Common myeloid progenitor, CD34-positive (primary cell): ENCODE results near the gene B3GALT6.

Experiments used
- CTCF ChIA-PET: fragments of 350-600 bp; sonication (Branson Sonifier 250); formaldehyde crosslinking; loops from one replicate; lab custom pipeline; 2021; ENCODE audit warnings: antibody characterized with exemption; lab: Charles Lee
- POLR2A ChIA-PET: fragments of 350-600 bp; sonication (Branson Sonifier 250); formaldehyde crosslinking; loops from one replicate; lab custom pipeline; 2021; ENCODE audit warnings: antibody characterized with exemption; lab: Charles Lee
- DNase-seq, 3 donors: peaks; one replicate each; pipeline versions ENCODE4 v3.0.0 to v3.0.0-alpha.2; 2013
- H3K27ac ChIP-seq, 2 experiments: 1 replicate in 1 of 2; 2 replicates in 1 of 2; pipeline ENCODE4 v1.7.0; 2013; ENCODE audit warnings: inconsistent platforms in 2 of 2, low read length in 2 of 2, mild to moderate bottlenecking in 2 of 2, low read depth in 1 of 2, moderate library complexity in 1 of 2; ENCODE audit not compliant: severe bottlenecking in 2 of 2, insufficient read depth in 1 of 2, poor library complexity in 1 of 2
- H3K27me3 ChIP-seq, 5 experiments: replicated peaks in 2 of 5; 1 replicate in 3 of 5; 2 replicates in 2 of 5; pipeline versions ENCODE4 v1.6.1 to v1.7.0; 2013; ENCODE audit warnings: low read length in 4 of 5, mild to moderate bottlenecking in 2 of 5, moderate library complexity in 2 of 5, inconsistent platforms in 1 of 5; ENCODE audit not compliant: insufficient read depth in 5 of 5, control insufficient read depth in 4 of 5
- H3K36me3 ChIP-seq, 4 experiments: 1 replicate in 2 of 4; 2 replicates in 2 of 4; pipeline versions ENCODE4 v1.6.1 to v1.7.0; 2013; ENCODE audit warnings: low read length in 3 of 4, control low read depth in 1 of 4, mild to moderate bottlenecking in 1 of 4; ENCODE audit not compliant: control insufficient read depth in 4 of 4, insufficient read depth in 4 of 4
- H3K4me1 ChIP-seq, 4 experiments: 1 replicate in 3 of 4; 2 replicates in 1 of 4; pipeline versions ENCODE4 v1.6.1 to v1.7.1; 2013; ENCODE audit warnings: low read length in 3 of 4, mild to moderate bottlenecking in 3 of 4, control low read depth in 1 of 4, inconsistent platforms in 1 of 4, moderate library complexity in 1 of 4; ENCODE audit not compliant: control insufficient read depth in 4 of 4, insufficient read depth in 4 of 4; ENCODE audit errors: control extremely low read depth in 1 of 4
- H3K4me3 ChIP-seq, 7 experiments: 1 replicate in 4 of 7; 2 replicates in 3 of 7; pipeline versions ENCODE4 v1.5.1 to v1.7.0; 2013; ENCODE audit warnings: mild to moderate bottlenecking in 7 of 7, low read length in 6 of 7, moderate library complexity in 6 of 7, inconsistent platforms in 2 of 7, low read depth in 2 of 7, control low read depth in 1 of 7; ENCODE audit not compliant: insufficient read depth in 4 of 7, control insufficient read depth in 1 of 7; ENCODE audit errors: extremely low read depth in 1 of 7
- H3K9me3 ChIP-seq, 5 experiments: 1 replicate in 4 of 5; 2 replicates in 1 of 5; pipeline versions ENCODE4 v1.6.1 to v1.7.1; 2013; ENCODE audit warnings: low read length in 4 of 5, mild to moderate bottlenecking in 2 of 5, inconsistent platforms in 1 of 5, low read depth in 1 of 5, moderate library complexity in 1 of 5; ENCODE audit not compliant: control insufficient read depth in 4 of 5, insufficient read depth in 2 of 5; ENCODE audit errors: control extremely low read depth in 1 of 5
- WGBS: methylation state at CpG from one replicate; pipeline ENCODE4 v1.1.5; 2013; ENCODE audit not compliant: insufficient coverage; 5-methylcytosine and 5-hydroxymethylcytosine counted together

Gene B3GALT6

GRCh38 chr1:1273512-1274298 is 41.7 kb downstream of the B3GALT6 start, which contains the start of gene UBE2J2:
TSS of gene UBE2J2 (minus strand) at chr1:1273854. CDS start at chr1:1267992, 5,862 bp downstream.
- H3K27ac ChIP-seq, result peak within 1 kb of the TSS; percentile 66 to 89
- WGBS, result 0% methylated on average over 60 of the region's 105 CpGs
- H3K4me1 ChIP-seq, result peaks cover 4 to 34% (median 26%) of the 10 kb centered on the region in 4 experiments
- peaks cover 0 to 22% (median 2%) of the 10 kb centered on the region in 4 experiments for H3K36me3 ChIP-seq
- peak; percentile 93 to 97 (median 96) for DNase-seq
- no peaks in the 10 kb centered on the region for H3K9me3 ChIP-seq
- peak within 1 kb of the TSS; percentile 81 to 96 (median 89) for H3K4me3 ChIP-seq
- ChIA-PET CTCF (interaction anchor here (1.2 to 1.4 kb wide), 2 partner anchors 17 to 18 kb away, joined by 4 to 5 read pairs; no protein-coding TSS in a partner anchor), POLR2A (interaction anchor here (1.0 kb wide), 1 partner anchor 10 kb away, joined by 8 read pairs; no protein-coding TSS in a partner anchor)
- H3K27me3 ChIP-seq, result no peaks in the 10 kb centered on the region

GRCh38 chr1:1274299-1274930 is 42.4 kb downstream of the B3GALT6 start:
- H3K36me3 ChIP-seq, result peaks cover 0 to 19% (median 2%) of the 10 kb centered on the region in 4 experiments
- no peaks in the 10 kb centered on the region for H3K27me3 ChIP-seq
- H3K9me3 ChIP-seq, result no peaks in the 10 kb centered on the region
- H3K4me1 ChIP-seq, result peaks cover 4 to 34% (median 26%) of the 10 kb centered on the region in 4 experiments
- H3K27ac ChIP-seq, result peak overlapping the region in 1 of 2 experiments; percentile 61
- POLR2A ChIA-PET, result no interaction called here
- 64% methylated on average over 13 of the region's 31 CpGs for WGBS
- peak overlapping the region; percentile 62 to 89 (median 72) for H3K4me3 ChIP-seq
- CTCF ChIA-PET, result interaction anchor here (1.2 to 1.4 kb wide), 2 partner anchors 16 to 18 kb away, joined by 4 to 5 read pairs; no protein-coding TSS in a partner anchor
- DNase-seq, result no peak

DNA sequence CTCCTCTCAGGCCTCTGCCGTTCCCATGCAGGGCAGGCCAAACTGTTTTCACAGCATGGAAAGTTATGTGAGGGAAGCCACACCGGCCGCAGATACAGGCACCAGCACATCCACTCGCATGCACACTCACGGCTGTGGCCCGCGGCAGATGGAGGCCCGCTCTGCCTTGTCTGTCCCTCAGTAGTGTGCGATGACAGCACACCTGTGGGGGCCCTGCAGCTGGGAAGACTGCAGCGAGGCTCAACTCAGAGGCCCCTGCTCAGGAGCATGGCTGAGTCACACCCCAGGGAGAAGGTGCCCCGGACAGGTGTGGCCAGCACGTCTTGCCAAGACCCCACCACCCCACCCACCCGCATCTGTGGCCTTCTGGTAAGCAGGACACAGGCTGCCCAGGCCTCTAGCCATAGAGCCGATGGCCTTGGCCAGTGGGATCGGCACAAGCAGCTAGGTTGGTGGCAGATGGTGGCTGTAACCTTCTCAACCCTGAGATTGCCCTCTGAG is 42.9 kb downstream of the B3GALT6 start:
- no peaks in the 10 kb centered on the region for H3K27me3 ChIP-seq
- POLR2A ChIA-PET, result no interaction called here
- WGBS, result over 99% methylated on average over 11 of the region's 15 CpGs
- H3K27ac ChIP-seq, result no peak overlapping the region
- CTCF ChIA-PET, result no interaction called here
- DNase-seq, result no peak
- H3K4me1 ChIP-seq, result peaks cover 4 to 34% (median 26%) of the 10 kb centered on the region in 4 experiments
- H3K36me3 ChIP-seq, result peaks cover 0 to 14% (median 2%) of the 10 kb centered on the region in 4 experiments
- H3K9me3 ChIP-seq, result no peaks in the 10 kb centered on the region
- peak overlapping the region in 4 of 7 experiments; percentile 66 to 89 (median 76) for H3K4me3 ChIP-seq

DNA sequence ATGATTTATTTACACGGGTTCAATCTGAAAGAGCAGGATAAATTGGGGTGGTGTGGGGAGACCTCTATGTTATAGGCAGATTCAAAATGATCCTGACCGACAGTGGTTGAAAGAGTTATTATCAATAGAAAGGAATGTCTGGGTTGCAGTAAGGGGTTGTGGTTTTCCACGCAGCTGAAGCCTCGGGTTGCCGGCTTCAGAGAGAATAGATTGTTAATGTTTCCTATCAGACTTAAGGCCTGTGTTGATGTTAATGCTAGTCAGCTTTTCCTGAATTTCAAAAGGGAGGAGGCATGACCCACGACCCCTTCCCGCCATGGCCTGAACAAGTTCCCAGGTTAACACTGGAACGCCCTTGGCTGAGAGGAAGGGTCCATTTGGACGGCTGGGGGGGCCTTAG is 43.8 kb downstream of the B3GALT6 start:
- CTCF ChIA-PET, result interaction anchor here (0.6 kb wide), 1 partner anchor 11 kb away, joined by 3 read pairs; no protein-coding TSS in a partner anchor
- Histone ChIP-seq H3K9me3 (no peaks in the 10 kb centered on the region), H3K27me3 (no peaks in the 10 kb centered on the region), H3K36me3 (peaks cover 0 to 6% (median 2%) of the 10 kb centered on the region in 4 experiments), H3K27ac (no peak overlapping the region), H3K4me1 (peaks cover 4 to 31% (median 25%) of the 10 kb centered on the region in 4 experiments), H3K4me3 (no peak overlapping the region)
- DNase-seq, result no peak
- 95% methylated on average over 6 of the region's 9 CpGs for WGBS
- POLR2A ChIA-PET, result no interaction called here

DNA sequence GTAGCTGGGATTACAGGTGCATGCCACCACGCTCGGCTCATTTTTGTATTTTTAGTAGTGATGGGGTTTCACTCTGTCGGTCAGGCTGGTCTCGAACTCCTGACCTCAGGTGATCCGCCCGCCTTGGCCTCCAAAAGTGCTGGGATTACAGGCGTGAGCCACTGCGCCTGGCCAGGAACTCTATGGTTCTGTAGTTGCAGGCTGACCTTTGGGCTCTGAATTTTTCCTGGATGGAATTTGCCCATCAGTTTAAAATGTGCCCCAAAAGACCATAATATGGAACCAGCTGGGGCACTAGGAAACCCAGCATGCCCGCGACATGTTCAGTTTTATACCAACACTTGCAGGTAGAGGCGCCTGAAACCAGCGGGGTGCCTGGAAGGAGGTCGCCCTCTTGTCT is 46.6 kb downstream of the B3GALT6 start:
- ChIA-PET CTCF (interaction anchor here (1.2 kb wide), 1 partner anchor 12 kb away, joined by 4 read pairs; no protein-coding TSS in a partner anchor), POLR2A (no interaction called here)
- 100% methylated on average over 7 of the region's 13 CpGs for WGBS
- Histone ChIP-seq H3K9me3 (no peaks in the 10 kb centered on the region), H3K4me3 (no peak overlapping the region), H3K27me3 (no peaks in the 10 kb centered on the region), H3K4me1 (peaks cover 0 to 10% (median 10%) of the 10 kb centered on the region in 4 experiments), H3K36me3 (no peaks in the 10 kb centered on the region), H3K27ac (no peak overlapping the region)
- no peak for DNase-seq

DNA sequence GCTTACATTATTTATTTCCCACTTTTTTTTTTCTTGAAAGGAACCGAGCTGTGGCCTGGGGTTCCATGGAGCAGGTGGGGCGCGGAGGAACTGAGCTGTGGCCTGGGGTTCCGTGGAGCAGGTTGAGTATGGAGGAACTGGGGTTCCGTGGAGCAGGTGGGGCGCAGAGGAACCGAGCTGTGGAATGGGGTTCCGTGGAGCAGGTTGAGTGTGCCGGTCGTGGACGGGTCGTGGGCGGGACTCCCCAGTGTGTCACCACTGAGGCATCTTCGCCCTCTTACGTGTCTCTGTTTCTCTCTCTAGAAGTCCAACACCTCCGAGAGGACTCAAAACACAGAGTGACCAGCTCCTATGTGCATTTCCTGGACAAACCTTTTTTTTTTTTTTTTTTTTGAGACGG is 47.0 kb downstream of the B3GALT6 start:
- Histone ChIP-seq H3K4me3 (no peak overlapping the region), H3K27ac (no peak overlapping the region), H3K9me3 (no peaks in the 10 kb centered on the region), H3K36me3 (no peaks in the 10 kb centered on the region), H3K27me3 (no peaks in the 10 kb centered on the region), H3K4me1 (peaks cover 0 to 9% (median 9%) of the 10 kb centered on the region in 4 experiments)
- DNase-seq, result no peak
- WGBS, result 96% methylated on average over 14 of the region's 17 CpGs
- ChIA-PET CTCF (interaction anchor here (1.2 to 1.6 kb wide), 2 partner anchors 11 to 56 kb away, joined by 4 read pairs; no protein-coding TSS in a partner anchor), POLR2A (no interaction called here)
